ENCODE data around the gene GK2.

The GK2 gene

DNA sequence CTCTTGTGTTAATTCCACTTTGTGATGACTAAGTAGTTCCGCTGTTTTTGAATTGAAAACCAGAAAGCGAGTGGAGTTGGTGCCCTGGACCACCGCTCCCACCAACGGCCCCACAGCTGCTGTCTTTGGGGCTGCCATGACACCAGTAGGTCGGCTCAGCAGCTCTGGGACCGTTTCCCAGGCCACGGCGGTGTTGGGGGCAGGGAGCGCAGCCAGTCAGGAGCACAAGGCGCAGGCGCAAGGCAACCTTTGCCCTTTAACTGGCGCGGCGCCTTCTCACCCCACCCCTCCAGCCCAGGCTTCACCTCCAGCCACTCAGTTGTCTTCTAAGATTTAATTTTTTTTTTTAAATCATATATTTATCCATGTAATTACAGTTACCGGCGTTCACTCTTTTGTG is at the start of gene GK2:
Gene GK2, minus strand, starts transcription at position 166 of the 400 bp plus-strand sequence. Its CDS starts 28 bp downstream, at position 138.
- DNase-seq, result no peak

GRCh38 chr4:79455216-79455615 is 47.2 kb upstream of the GK2 start:
- no peak for DNase-seq

- DNase-seq, result no peak
Measured at GRCh38 chr4:79454656-79455055, 46.6 kb upstream of the GK2 start.

- no peak for DNase-seq
Measured at GRCh38 chr4:79450053-79450452, 42.0 kb upstream of the GK2 start.

DNA sequence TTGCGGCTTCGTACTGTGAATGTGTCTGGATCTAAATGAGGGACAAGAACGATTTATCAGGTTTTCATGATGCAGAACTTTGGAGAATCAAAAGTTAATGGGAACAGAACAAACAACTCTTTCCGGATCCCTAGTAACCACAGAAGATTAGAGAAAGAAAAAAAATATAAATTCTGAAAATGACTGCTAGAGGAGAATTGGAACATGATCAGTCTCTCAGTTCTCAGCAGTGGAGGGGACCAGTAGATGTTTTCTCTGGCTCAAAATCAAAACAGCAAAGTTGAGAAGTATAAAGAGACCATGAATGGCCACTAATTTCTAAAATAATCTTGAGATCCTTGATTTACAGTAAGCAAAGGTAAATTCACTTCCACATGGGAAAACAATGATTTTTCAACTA is 38.1 kb upstream of the GK2 start:
- DNase-seq, result no peak

DNA sequence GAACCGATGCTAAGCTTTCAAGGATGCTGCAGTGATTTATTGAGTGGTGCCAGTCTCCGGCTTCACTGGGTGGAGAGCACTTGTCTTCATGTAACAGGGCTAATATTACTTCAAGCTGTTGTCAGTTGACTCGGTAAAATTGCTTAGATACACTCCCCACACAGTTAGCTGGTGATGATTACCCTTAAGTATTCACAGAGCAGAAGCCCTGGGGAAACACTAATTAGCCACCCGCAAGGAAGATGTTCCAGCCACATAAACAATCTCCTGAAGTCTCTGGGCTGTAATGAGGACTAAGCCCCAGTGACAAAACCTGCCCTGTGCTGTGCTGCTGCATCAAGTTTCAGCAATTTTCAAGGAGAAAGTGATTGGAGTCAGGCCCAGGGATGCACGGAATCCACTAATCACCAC is 37.3 kb upstream of the GK2 start:
- DNase-seq, result no peak

DNA sequence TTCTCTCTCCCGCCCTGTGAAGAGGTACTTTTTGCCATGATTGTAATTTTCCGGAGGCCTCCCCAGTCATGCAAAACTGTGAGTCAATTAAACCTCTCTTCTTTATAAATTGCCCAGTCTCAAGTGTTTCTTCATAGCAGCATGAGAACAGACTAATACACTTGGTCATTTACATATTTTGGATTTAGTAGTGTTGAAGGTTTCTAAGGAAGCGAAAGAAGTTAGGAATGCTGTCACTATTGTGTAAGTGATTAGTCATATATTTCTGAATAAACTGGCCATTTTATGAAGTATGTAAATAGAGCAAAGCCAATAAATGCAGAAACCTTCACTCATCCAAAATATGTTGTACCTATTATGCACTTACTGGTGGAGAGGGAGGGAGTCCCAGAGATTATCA is 34.4 kb upstream of the GK2 start:
- DNase-seq, result no peak

GRCh38 chr4:79439489-79439888 is 31.5 kb upstream of the GK2 start:
- no peak for DNase-seq

DNA sequence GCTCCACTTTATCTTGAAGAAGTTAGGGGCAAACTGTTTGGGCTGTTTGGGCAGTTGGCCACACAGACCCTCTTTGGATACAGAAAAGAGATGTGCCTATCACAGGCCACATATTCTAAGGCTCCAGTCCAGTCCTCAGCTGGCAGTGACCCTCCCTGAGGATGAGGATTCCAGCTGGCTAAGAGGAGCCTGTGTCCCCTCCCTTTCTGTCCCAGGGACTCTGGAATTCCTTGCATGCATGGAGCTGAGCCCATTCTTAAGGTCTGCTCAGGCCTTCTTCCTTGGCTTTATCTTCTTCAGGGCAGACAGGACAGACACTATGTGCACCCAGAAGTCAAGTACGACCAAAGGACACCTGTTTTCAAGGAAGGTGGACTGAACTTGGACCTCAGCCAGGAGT is 23.8 kb upstream of the GK2 start:
- no peak for DNase-seq

- DNase-seq, result no peak
Measured at GRCh38 chr4:79429113-79429903, 21.3 kb upstream of the GK2 start.

GRCh38 chr4:79426989-79427388 is 19.0 kb upstream of the GK2 start:
- no peak for DNase-seq

DNA sequence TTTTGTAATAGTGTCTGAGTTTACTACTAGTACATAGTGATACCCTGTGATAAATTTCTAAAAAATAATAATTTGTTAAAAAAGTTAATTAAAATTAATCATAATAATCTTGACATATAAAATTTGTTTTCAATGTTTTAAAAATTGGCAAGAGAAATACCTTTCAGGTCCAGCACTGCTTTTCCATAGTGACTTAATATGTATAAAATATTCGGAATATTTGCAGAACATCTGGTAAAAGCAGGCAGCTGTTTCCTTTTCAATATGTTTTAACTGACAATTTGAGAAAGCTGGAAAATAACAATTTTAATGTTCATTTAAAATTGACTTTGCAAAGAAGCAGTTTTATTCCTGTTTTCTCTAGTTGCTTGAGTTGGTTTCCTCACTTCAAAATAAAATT is 17.6 kb upstream of the GK2 start:
- DNase-seq, result no peak

DNA sequence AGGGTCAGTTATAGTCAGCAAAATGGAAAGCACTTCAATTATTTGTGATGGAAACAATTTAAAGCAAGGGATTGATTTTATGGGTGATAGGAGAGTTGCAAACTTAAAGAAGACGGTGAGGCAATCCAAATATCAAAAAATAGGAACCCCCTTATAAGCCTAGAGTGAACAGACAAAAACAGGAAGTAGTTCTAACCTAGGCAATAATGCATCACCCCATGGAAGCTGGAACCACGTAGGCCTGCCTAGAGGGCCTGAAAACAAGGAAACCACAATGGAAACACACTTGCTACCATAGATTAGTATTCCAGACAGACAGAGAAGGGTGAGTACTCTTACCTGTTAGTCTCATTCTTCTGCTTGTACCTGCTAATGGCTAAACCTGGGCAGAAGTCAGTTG is 13.5 kb upstream of the GK2 start:
- DNase-seq, result no peak

- no peak for DNase-seq
Measured at GRCh38 chr4:79413886-79414285, 5.9 kb upstream of the GK2 start.

- DNase-seq, result no peak
Measured at GRCh38 chr4:79413032-79413885, 5.2 kb upstream of the GK2 start.

DNA sequence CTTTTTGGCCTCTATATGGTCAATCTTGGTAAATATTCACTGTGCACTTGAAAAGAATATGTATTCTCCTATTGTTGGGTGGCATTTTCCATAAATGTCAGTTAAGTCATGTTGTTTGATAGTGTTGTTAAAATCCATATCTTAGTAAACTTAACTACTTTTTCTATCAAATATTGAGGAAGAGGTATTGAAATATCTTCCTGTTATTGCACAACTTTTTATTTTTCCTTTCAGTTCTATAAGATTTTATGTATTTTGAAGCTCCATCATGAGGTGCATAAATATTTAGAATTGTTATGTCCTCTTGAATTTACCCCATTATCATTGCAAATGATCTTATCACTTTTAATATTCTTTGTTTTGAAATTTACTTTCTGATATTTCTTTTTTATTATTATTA is 3.4 kb downstream of the GK2 start:
- no peak for DNase-seq

- no peak for DNase-seq
Measured at GRCh38 chr4:79403356-79403755, 4.7 kb downstream of the GK2 start.

DNA sequence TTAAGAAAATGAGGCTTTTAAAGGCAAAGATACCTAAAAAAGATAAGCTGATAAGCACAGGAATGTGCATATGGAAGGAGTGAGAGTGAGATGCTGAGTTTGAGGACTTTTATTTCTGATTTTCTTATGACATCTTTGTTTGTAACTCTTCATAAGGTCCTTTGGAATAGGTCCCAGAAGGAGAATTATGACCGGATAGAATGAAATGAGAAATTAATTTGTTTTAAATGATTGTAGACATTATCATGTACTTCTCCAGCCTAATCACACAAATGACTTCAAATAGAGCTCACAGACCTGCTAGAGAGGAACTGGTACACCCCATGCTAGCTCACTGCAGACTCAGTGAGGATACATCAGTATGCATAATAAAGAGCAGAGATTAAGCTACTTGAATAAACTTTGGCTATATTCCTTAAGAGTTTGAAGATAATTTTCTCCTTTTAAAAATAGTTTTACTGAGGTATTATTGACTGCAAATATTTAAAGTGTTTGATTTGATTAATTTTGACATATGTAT is 5.6 kb downstream of the GK2 start:
- no peak for DNase-seq

GRCh38 chr4:79399076-79399475 is 9.0 kb downstream of the GK2 start:
- DNase-seq, result no peak

GRCh38 chr4:79397951-79398350 is 10.1 kb downstream of the GK2 start:
- no peak for DNase-seq

DNA sequence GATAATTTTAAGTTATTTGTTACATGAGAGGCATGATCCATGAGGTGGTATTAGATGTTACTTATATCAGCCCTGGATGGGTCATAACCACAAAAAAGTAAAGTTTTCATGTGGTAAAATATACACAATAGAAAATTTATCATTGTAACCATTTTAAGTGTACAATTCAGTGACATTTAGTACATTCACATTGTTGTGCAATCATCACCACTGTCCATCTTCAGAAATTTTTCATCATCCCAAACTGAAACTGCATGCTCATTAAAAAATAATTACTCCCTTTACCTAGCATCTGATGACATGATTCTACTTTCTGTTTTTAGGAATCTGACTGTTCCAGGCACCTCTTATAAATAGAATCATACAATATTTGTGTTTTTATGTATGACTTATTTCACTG is 11.2 kb downstream of the GK2 start:
- DNase-seq, result no peak

DNA sequence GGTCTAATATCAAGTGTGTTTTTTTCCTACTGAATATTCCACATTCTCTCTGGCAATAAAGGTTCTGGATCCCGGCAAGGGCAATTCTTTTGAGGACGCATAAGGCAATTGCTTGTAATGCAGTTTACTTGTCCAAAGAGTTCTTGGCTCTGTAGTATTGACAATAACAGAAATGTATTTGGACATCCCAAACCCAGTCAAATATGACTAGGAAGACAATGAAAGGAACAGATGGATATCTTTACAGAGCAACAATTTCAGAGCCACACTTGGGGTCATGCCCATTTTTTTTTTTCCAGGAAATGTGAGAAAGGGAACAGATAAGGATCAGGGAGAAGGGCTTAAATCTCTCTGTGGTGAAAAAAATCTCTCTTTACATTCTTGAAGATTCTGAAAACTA is 12.2 kb downstream of the GK2 start:
- DNase-seq, result no peak

GRCh38 chr4:79390890-79391289 is 17.1 kb downstream of the GK2 start:
- no peak for DNase-seq

- DNase-seq, result no peak
Measured at GRCh38 chr4:79385641-79386040, 22.4 kb downstream of the GK2 start.
